Right renal pelvis (tissue), 4 donors: ENCODE results near the gene CD58. TPM values are rescaled to one million over a fixed set of nuclear protein-coding genes. Genes with fewer than 3 reads are reported as not detected.
"Not testable (repeated sequence)": the region's sequence is repeated elsewhere in the genome, so short reads cannot be mapped to it uniquely, and the experiment has no call there.

Experiments
- DNase-seq, 4 donors: peaks; one replicate each; pipeline ENCODE4 v3.0.0-alpha.2; 2013; ENCODE audit warnings: low read depth in 4 of 4, low spot score in 3 of 4, missing footprints in 1 of 4
- polyA plus RNA-seq, 4 donors: library from polyadenylated mRNA; unstranded; fragments of 120-200 nt; gene quantifications; one replicate each; pipeline ENCODE4 v1.2.1, GENCODE V29; 2013; ENCODE audit not compliant: insufficient read length in 4 of 4

The CD58 gene
- polyA plus RNA-seq, 4 donors: 14.3 to 22.3 (median 18.8) TPM

- DNase-seq: no peak
Measured at GRCh38 chr1:116572771-116573430, 2.1 kb upstream of the CD58 start.

DNA sequence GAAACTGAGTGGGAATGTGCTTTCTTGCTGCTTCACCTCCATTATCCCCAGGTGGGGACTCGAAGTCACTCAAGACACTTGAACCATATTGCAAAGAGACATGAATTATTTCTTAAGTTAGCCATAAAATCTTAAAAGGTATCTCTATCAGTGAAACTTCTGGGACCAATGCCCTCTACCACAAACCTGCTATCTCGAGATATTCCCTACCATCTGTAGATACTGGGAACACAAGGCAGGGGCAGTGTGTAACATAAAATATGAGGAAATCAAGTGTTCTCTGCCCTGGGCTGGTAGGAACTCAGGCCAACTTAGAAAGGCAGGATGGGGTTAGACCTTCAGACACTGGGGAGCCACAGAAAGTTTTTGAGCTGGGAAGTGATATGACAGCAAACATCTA, 1.3 kb upstream of the CD58 start:
- no peak for DNase-seq

DNA sequence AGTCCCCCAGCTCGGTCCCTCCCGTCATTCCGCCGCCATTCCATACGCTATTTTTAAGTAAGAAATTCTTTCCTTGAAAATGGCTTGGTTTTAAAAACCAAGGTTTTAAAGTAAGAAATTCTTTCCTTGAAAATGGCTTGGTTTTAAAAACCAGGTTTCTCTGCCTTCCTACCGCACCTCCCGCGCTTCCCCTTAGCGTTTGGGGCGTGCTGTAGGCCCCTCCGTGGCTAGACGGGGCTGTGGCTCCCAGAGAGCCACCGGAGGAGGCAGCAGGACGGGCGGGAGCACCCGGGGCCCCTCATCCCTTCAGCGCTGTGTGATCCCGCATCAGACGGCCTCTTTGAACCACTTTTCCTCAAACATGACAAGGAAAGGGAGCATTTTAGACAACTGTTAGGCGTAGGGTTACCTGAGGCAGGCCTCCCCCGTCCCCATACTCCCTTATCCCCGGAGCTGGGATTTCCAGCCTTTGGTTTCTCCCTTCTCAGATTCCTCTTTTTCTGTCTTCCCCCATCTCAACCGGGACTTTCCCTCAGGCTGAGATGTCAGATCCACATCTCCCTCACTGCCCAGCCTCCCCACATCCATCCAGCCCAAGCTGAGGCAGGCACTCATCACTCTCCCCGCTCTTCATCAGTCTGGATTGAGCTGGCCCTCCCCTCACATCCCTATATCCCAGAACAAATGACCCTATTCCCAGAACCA, 541 bp upstream of the CD58 start:
- no peak for DNase-seq

GRCh38 chr1:116569776-116570357, 959 bp downstream of the CD58 start:
- DNase-seq: no peak

DNA sequence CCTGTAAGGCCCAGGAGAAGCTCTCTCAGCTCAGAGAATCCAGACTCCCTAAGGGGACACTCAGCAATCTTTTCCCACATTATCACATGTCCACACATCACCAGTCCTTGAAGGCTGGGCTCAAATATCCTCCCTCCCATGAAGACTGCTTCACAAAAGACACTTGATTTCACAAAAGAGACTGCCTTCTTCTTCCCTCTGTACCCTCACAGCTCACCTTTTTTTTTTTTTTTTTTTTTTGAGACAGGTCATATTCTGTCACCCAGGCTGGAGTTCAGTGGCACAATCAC, 1.5 kb downstream of the CD58 start:
- DNase-seq: no peak

GRCh38 chr1:116568662-116569380, 2.0 kb downstream of the CD58 start:
- no peak for DNase-seq

GRCh38 chr1:116567790-116568661, 2.8 kb downstream of the CD58 start:
- no peak for DNase-seq

DNA sequence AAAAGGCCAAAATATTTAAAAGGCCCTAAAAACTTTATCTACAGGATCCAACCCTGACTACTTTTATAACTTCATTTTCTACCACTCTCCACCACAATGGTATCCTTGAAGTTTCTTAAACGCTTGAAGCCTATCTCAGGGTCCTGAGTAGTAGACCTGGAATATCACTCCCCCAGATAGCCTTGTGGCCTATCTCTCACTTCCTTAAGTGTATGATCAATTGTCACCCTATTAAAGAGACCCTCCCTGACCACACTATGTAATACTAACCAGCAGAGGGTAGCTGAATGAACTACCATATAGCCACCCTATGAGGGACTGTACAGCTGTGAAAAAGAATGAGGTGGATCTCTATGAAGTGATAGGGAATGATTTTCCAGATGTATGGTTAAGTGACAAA, 5.6 kb downstream of the CD58 start:
- DNase-seq: no peak

- DNase-seq: no peak
Measured at GRCh38 chr1:116564426-116564825, 6.4 kb downstream of the CD58 start.

- not testable (repeated sequence) for DNase-seq
Measured at GRCh38 chr1:116562465-116562864, 8.4 kb downstream of the CD58 start.

DNA sequence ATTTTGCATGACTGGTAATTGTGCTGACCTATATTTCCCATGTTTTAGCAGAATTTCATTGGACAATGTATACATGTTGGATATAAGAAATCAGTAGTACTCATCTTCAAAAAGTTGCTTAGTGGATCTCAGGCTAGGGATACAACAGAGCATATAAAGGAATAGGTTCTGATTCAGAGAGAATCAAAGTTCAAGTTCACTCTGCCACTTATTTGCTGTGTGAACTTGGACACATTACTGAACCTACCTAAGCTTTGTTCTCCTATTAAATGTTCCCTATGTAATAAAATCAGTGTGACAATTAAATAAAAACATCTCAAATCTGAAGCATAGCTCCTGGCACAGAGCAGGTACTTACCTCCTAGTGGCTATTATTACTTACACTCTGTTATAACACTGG, 9.3 kb downstream of the CD58 start:
- no peak for DNase-seq

- no peak for DNase-seq
Measured at GRCh38 chr1:116560704-116561490, 9.9 kb downstream of the CD58 start.

GRCh38 chr1:116559304-116559761, 11.5 kb downstream of the CD58 start:
- no peak for DNase-seq

DNA sequence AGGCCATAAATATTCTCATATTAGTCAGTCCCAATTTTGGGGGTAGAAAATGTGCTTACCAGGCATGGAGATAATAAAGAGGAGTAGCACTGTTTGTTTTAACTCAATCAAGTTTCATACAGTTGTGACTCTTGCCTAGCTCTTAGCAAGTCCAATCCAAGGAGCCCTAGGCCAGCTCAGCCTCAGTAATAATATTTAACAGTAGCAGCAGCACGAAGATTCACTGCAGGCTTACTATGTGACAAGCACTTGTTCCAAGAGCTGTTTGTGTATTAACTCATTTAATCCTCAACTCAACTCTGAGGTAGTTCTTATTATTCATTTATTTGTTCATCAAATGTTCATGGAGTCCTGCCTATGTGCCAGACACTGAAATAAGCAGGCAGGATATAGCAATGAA, 12.3 kb downstream of the CD58 start:
- DNase-seq: no peak

GRCh38 chr1:116558140-116558549, 12.7 kb downstream of the CD58 start:
- DNase-seq: no peak

- DNase-seq: no peak
Measured at GRCh38 chr1:116557323-116557878, 13.4 kb downstream of the CD58 start.

GRCh38 chr1:116556289-116557006, 14.4 kb downstream of the CD58 start:
- DNase-seq: no peak

DNA sequence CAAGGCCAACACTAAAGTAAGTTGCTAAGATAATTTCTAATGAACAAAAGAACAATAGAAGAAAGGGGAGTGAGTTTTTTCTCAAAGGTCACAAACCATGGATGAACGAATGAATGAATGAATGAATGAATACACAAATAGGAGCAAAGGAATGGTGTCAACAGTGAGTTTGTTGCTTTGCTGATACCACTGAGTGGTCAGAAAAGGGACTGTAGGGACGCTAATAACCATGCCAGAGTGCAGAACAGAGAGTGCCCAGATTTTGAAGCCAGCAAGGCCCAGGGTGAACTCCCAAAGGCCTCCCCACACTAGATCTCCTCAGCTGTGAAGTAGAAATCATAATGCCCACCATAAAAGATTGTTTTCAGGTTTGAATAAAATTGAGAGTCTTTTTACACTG, 15.9 kb downstream of the CD58 start:
- no peak for DNase-seq
